LNCaP clone FGC (cell line): Measurements from ENCODE around the gene C5AR1.
"Not testable (repeated sequence)": the region's sequence is repeated elsewhere in the genome, so short reads cannot be mapped to it uniquely, and the experiment has no call there.

Source experiments
- DNase-seq: peaks from one replicate; pipeline ENCODE4 v3.0.0-alpha.2; 2011; ENCODE audit warnings: low read depth
- H3K4me3 ChIP-seq: 2 replicates; pipeline ENCODE4 v1.5.1; 2011; ENCODE audit warnings: mild to moderate bottlenecking, low read depth, low read length, control low read depth
- TF ChIP-seq, protein P1 (sequence below): IDR thresholded peaks from 2 replicates; pipeline ENCODE4 v1.5.1; 2012; ENCODE audit warnings: mild to moderate bottlenecking; ENCODE audit not compliant: control insufficient read depth, insufficient read depth; ENCODE audit errors: extremely low read depth

C5AR1 gene

DNA sequence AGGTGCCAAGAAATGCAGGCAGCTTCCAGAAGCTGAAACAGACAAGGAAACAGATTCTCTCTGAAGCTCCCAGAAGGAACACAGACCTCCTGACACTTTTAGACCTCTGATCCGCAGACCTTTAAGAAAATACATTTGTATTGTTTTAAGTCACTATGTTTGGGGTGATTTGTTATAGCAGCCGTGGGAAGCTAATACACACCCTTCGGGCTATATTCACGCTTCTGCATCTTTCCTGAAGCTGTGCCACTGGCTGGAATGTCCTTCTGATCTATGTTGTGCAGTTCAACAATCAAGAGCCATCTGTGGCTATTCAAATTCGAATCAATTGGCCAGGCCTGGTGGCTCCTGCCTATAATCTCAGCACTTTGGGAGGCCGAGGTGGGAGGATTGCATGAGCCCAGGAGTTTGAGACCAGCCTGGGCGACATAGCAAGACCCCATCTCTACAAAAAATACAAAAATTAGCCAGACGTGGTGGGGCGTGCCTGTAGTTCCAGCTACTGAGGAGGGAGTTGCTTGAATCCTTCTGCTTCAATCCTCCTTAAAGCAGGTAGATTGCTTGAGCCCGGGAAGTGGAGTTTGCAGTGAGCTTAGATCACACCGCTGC is 33.6 kb downstream of the C5AR1 start:
- DNase-seq, result no peak
- H3K4me3 ChIP-seq, result no peak overlapping the region
- TF ChIP-seq, protein P1, sequence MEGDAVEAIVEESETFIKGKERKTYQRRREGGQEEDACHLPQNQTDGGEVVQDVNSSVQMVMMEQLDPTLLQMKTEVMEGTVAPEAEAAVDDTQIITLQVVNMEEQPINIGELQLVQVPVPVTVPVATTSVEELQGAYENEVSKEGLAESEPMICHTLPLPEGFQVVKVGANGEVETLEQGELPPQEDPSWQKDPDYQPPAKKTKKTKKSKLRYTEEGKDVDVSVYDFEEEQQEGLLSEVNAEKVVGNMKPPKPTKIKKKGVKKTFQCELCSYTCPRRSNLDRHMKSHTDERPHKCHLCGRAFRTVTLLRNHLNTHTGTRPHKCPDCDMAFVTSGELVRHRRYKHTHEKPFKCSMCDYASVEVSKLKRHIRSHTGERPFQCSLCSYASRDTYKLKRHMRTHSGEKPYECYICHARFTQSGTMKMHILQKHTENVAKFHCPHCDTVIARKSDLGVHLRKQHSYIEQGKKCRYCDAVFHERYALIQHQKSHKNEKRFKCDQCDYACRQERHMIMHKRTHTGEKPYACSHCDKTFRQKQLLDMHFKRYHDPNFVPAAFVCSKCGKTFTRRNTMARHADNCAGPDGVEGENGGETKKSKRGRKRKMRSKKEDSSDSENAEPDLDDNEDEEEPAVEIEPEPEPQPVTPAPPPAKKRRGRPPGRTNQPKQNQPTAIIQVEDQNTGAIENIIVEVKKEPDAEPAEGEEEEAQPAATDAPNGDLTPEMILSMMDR, result no peak

DNA sequence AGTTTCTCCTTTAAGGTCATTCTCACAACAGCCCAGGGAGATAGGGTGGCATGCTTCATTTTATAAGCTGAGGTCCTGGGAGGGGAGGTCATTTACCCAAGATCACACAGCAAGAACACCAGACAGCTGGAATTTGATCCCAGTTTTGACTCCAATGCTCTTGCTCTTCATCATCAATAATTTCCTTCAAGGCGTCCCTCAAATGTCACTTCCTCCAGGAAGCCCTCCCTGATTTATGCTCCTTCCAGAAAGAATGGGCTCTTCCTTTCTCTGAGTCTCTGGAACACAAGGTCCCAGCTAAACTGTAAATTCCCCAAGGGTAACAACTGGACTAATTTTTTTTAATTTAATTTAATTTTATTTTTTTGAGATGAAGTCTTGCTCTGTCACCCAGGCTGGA is 34.8 kb downstream of the C5AR1 start:
- TF ChIP-seq, protein P1, result no peak
- H3K4me3 ChIP-seq, result no peak overlapping the region
- no peak for DNase-seq

DNA sequence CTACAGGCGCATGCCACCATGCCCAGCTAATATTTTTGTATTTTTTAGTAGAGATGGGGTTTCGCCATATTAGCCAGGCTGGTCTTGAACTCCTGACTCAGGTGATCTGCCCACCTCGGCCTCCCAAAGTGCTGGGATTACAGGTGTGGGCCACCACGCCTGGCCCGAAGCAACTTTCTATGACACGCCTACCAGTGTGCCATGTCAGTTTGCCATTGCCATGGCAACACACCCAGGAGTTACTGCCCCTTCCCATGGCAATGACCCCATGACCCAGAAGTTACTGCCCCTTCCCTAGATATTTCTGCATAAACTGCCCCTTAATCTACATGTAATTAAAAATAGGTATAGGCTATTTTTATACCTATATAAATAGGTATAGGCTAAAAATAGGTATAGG is 36.4 kb downstream of the C5AR1 start:
- not testable (repeated sequence) for H3K4me3 ChIP-seq, DNase-seq

DNA sequence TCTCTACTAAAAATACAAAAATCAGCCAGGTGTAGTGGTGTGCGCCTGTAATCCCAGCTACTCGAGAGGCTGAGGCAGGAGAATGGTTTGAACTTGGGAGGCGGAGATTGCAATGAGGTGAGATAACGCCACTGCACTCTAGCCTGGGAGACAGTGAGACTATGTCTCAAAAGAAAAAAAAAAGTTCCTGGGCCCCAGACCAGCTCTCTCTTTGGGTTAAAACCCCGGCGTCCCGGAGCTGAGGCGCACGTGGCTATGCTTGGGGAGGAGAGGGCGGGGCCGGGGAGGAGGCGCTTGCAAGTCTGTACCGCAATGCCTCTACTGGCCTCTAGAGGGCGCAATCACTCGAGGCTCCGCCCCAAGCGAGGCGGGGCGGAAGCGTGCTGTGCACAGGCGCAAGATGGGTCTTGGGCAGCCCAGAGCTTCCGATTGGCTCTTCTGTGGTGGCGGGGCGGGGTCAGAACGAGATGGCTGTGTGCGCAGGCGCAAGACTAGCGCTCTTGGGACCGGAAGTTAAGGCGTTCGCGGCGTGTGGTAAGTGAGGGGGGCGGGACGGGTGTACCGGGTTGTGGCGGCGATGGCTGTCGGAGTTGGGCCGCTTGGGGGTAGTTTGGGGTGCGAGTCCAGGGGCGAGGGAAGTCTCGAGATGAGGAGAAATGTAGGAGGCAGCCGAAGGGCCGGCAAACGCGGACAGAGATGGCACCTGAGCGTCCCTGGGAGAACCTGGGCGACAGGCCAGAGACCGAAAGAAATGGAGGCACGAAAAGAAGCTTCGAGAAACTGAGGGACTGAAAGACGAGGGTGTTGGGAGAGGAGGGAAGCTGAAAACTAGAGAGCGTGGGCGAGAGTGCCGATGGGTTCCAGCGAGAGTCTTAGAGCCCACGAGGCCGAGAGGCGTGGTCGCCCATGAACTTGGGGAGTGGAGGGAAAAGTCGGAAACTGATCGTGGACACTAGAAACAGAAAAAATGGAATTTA is 39.4 kb downstream of the C5AR1 start, which contains the start of gene DHX34:
Gene DHX34, plus strand, starts transcription at position 497 of the 977 bp plus-strand sequence. CDS start 3,716 bp downstream, outside the sequence.
- DNase-seq, result peak; percentile 90
- peak within 1 kb of the TSS; percentile 73 for H3K4me3 ChIP-seq
- TF ChIP-seq, protein P1, result peak; percentile 79

DNA sequence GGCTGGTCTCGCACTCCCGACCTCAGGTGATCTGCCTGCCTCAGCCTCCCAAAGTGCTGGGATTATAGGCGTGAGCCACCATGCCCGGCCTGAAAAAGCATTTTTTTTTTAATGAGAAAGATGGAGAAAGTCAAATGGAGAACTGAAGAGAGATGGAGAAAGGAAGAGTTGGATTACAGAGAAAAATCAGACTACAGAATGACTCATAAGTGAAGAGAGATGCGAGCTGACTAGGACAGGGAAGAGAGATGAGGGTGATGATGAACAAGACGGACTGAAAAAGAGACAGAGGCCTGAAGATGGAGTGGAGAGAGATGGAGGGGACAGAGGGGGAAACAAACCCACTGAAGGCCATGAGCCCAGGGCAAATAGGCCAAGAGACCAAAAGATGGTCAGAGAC is 41.0 kb downstream of the C5AR1 start:
- TF ChIP-seq, protein P1, result no peak
- DNase-seq, result no peak
- H3K4me3 ChIP-seq, result no peak overlapping the region

DNA sequence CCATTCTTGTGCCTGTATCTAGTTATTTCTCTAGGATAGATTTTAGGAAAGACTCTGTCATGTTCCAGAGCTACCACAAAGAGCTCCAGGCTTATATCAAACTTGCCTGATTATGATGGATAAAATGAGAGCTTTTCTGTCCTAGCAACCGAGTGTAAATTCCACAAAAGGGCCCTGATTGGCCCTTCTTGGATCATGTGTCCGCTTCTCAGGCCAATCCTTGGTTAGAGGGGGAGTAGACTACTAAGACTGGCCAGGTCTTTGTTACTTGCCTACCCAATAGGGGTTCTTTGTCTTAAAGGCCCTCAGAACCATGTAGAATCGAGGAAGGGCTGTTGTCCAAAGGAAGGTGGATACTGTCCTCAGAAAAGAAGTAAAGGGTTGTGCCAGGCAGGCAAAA is 41.9 kb downstream of the C5AR1 start:
- H3K4me3 ChIP-seq, result no peak overlapping the region
- TF ChIP-seq, protein P1, result no peak
- DNase-seq, result no peak

DNA sequence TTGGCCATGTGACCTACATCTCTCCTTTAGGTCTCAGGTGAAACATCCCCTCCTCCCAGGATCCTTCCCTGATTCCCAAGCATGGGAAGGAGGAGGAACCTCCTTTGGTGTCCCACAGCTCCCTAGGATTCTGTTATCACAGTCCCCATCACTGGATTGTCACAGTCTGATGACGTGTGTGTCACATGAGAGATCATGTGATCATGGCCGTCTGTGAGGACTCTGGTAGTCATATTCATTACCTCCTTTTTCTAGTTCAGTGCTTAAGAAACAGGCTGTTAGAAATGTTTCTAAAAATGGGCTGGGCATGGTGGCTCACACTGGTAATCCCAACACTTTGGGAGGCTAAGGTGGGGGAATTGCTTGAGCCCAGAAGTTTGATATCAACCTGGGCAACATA is 42.4 kb downstream of the C5AR1 start:
- DNase-seq, result no peak
- no peak overlapping the region for H3K4me3 ChIP-seq
- TF ChIP-seq, protein P1, result no peak
